KOPT-K1 (cell line): ENCODE results near the gene LARP6.
"Not testable (repeated sequence)": the region's sequence is repeated elsewhere in the genome, so short reads cannot be mapped to it uniquely, and the experiment has no call there.

Experiments used
- H3K27ac ChIP-seq: fragments of 200-600 bp; sonication (generic); 2 replicates; pipeline ENCODE4 v1.5.1; 2016; ENCODE audit warnings: antibody characterized with exemption, mild to moderate bottlenecking, low read depth, low read length; ENCODE audit not compliant: poor library complexity, severe bottlenecking
- H3K36me3 ChIP-seq: fragments of 200-600 bp; sonication (generic); 2 replicates; pipeline ENCODE4 v1.5.1; 2017; ENCODE audit warnings: antibody characterized with exemption, mild to moderate bottlenecking, low read length, moderate library complexity; ENCODE audit not compliant: insufficient read depth
- H3K9me3 ChIP-seq: fragments of 200-600 bp; sonication (generic); 2 replicates; pipeline ENCODE4 v1.5.1; 2017; ENCODE audit warnings: antibody characterized with exemption, low read length, mild to moderate bottlenecking; ENCODE audit not compliant: insufficient read depth, poor library complexity, severe bottlenecking

LARP6 gene

GRCh38 chr15:70853973-70854665, at the start of gene LARP6:
Gene LARP6, minus strand, starts transcription at chr15:70854157. Its CDS starts 69 bp downstream, at chr15:70854088.
- no peaks in the 10 kb centered on the region for H3K9me3 ChIP-seq
- H3K27ac ChIP-seq: no peak within 1 kb of the TSS
- no peaks in the 10 kb centered on the region for H3K36me3 ChIP-seq

DNA sequence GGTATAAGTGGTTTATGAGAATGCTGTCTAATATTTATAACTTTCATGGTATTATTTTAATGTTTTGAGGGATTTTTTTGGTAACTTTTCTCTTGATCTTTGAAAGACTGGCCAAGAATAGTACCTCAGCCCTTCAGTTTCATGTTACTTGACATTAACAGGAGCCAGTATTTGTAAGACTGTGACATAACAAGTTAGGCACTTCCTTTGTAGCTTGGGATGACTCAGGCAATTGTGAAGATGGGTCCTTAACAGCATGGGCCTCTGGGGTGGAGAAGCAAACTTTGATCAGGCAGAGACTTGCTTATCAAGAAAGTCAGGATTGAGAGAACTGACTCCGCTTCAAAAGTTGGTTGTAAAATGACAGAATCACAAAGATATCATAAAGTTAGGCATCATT, 48.1 kb upstream of the LARP6 start:
- Histone ChIP-seq H3K9me3 (no peaks in the 10 kb centered on the region), H3K36me3 (no peaks in the 10 kb centered on the region), H3K27ac (no peak overlapping the region)

DNA sequence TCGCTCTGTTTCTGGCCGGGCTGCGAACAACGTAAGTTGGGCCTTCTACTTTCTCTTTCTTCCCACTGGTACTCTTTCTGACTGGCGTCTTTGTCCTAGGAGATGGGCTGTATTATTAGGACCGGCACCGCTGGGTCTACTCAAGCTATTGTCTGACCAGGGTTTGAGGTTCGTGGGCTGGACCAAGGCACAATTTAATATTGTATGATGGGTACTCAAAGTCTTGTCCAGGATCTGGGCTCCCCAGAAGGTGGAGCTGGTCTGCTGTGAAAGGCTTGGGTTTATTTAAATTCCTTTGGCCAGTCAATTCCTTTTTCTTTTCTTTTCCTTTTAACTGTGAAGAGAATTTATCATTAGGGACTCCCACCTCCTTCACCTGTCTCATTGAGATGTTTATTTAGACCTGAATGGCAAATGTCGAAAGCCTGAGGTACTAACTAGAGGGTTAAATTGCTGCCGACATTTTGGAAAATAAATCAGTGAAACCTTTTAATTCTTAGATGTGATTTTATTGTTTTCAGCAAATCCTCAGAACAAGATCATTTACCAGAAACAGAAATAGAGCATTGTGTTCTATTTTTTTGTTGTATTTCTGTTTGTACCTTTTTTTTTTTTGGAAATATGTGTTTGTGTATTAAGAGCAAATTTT, 39.1 kb upstream of the LARP6 start:
- Histone ChIP-seq H3K27ac (no peak overlapping the region), H3K9me3 (no peaks in the 10 kb centered on the region), H3K36me3 (no peaks in the 10 kb centered on the region)

DNA sequence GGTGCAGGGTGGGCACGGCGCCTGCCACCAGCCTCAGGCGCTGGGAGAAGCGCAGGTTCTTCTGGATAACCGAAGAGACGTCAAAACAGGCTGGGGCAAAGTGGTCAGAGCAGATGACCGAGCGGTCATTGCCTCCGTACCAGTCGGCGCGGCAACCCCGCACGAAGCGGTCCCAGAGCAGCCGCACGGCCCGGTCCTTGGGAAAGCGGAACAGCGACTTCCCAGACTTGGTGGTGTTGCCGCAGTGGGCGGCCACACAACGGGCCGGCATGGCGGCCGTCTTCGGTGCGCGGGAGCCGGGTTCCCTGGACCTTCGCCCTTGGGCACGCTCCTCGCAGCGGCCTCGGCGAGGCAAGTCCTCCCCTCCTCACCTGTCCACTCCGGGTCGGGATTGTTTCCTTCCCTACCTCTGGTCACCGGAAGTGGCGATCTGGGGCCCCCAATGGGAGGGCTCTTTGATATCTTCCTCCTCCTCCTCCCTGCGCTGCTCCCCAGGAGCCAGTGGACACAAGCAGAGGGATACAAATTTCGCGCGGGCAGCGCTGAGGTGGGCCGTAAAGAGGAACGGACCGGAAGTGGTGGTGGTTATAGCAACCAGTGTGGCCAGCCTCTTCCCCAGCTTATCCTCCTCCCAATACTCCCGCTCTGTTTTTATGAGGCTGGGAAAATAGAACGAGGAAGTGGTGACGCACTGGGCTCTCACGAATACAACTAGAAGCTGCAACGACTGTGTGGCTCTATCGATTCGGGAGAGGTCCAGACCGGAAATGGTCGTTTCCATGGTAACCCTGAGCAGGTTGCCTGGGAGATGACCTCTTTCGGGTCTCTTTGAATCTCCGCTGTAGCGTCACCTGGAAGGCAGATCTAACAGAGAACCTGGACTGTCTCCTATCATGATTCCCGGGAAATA, 38.3 kb upstream of the LARP6 start, which contains the start of the genes LRRC49 and THAP10:
Gene LRRC49, plus strand, starts transcription at position 825 of the 910 bp plus-strand sequence. Its CDS starts 69 bp downstream, at position 894.
Gene THAP10, minus strand, starts transcription at position 432 of the 910 bp plus-strand sequence. Its CDS starts 161 bp downstream, at position 271.
- H3K9me3 ChIP-seq: no peaks in the 10 kb centered on the region
- H3K36me3 ChIP-seq: no peaks in the 10 kb centered on the region
- H3K27ac ChIP-seq: no peak within 1 kb of the TSS

GRCh38 chr15:70882361-70882760, 28.4 kb upstream of the LARP6 start:
- no peaks in the 10 kb centered on the region for H3K9me3 ChIP-seq
- no peak overlapping the region for H3K27ac ChIP-seq
- no peaks in the 10 kb centered on the region for H3K36me3 ChIP-seq

DNA sequence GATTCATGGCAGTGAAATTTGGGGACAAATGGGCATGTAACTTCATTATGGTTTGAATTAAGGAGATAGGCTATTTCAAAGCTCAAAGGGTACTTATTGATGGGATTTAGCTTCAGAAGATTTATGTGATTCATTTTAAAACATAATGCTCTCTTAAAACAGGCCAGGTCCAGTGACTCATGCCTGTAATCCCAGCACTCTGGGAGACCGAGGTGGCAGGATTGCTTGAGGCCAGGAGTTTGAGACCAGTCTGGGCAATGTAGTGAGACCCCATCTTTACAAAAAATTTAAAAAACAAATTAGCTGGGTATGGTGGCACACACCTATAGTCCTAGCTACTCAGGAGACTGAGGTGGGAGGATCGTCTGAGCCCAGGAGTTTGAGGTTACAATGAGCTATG, 26.8 kb upstream of the LARP6 start:
- Histone ChIP-seq H3K36me3 (no peaks in the 10 kb centered on the region), H3K27ac (no peak overlapping the region), H3K9me3 (no peaks in the 10 kb centered on the region)

DNA sequence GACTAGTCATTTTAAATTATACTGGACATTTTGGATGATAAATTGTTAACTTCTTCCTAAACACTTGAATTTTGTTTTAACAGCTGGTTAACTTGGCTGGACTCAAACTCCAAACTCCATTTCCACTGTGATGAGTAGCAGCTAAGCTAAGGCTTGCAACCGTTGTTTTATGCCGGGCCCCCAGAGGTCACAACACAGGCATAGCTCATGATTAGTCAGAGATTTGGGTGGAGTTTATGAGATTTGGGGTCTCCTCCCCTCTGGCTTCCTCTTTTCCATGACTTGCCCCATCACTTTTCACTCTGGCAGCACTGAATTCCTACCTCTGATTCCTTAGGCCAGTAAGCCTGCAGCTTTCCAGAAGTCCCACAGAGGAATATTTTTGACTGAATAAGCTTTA, 25.4 kb upstream of the LARP6 start:
- no peaks in the 10 kb centered on the region for H3K36me3 ChIP-seq

DNA sequence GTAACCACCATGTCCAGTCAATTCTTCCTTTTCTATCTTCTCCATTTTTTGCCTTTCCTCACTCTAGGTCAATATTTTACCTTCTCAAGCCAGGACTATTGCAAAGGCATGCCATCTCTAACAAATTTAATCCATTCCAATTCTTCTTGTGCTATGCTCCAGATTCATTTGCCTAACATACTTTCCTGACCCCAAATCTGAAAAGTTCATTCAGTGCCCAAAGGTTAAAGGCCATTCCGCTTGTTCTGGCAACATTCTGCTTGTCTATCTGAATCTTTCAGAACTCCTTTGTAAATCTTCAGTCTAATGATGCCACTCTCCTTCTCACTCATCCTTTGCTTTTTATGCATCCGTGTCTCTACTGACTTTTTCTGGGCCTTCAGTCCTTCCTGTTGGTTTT, 22.7 kb upstream of the LARP6 start:
- Histone ChIP-seq H3K27ac (no peak overlapping the region), H3K36me3 (no peaks in the 10 kb centered on the region), H3K9me3 (no peaks in the 10 kb centered on the region)

More for the DNA sequence above, 25.4 kb upstream of the LARP6 start:
- Histone ChIP-seq H3K27ac (no peak overlapping the region), H3K9me3 (no peaks in the 10 kb centered on the region)

DNA sequence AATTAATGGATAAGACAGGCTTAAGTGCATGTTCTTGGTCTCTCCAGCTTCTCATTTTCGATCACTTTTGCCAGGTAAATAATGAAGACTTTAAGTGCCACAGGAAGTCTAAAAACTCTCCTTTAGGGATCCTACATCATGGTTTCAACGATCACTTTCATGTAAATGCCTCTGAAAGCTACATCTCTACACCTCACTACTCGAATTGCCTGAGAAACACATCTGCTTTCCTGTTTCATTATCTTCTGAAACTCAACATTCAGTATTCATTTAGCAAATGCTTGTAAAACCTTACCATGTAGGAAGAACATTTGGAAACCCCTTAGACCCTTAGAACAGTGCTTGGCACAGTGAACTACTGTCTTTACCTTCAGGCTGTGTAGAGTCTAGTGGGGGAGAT, 22.1 kb upstream of the LARP6 start:
- H3K36me3 ChIP-seq: no peaks in the 10 kb centered on the region
- H3K9me3 ChIP-seq: no peaks in the 10 kb centered on the region
- no peak overlapping the region for H3K27ac ChIP-seq

DNA sequence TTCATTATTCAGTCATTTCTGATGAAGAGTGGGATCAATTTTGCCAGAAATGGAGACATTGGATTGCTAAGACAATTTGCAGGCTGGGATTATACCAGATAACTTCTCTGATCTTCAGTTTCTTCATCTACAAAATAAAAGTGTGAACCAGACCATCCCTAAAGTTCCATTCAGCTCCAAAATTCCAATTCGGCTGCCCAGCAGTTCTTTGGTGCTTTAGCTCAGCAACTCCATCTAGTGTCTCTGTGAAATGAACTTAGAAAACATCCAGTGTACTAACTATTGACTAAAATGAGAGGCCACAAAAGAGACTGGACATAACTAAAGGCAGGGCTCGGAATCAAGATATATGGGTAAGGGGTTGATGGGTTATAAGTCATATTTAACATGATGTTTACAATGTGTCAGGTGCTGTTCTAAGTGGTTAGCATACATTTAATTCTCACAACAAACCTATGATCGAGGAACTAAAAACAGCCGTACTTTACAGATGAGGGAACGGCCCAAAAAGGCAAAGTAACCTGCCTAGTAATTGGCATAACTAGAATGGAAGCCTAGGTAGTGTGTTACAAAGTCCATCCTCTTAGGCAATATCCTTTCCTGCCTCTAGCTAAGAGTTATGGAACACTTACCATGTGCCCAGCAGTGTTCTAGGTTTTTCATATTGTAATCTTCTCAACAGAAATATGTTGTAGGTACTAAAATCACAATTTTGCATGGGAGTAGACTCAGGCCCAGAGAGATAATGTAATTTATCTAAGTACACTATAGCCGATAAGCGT, 21.2 kb upstream of the LARP6 start:
- Histone ChIP-seq H3K27ac (no peak overlapping the region), H3K9me3 (no peaks in the 10 kb centered on the region), H3K36me3 (no peaks in the 10 kb centered on the region)

DNA sequence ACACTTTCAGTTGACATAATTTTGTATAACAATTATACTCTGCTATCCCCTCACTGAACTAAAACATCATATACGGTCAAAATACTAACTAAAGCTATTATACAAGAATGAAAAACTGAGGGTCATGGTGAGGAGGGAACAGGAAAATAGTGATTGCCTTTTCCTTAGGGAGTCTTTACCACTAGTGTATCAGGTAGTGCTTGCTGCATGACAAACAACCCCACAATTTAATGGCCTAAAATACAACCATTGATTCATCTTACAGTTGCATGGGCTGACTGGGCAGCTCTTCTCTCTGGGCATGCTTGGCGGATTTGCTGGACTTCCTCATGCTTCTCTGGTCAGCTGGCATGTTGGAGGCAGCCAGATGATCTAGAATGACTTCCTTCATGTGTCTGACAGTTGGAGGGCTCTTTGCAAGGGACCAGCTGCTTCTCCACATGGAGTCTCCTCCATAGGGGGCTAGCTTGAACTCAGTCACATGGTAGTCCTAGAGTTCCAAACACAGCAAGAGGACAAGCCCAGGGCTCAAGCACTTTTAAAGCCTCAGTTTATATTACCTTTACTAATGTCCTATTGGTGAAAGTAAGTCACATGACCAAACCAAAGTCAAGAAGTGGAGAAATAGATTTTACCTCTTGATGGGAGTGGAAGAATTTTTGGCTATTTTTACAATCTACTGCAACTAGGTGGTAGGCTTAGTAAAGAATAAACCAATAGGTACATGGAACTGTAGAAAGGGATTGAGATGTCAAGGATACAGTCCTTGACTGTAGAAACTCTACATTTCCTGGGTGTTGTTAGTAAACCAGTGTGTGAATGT, 19.5 kb upstream of the LARP6 start:
- H3K9me3 ChIP-seq: no peaks in the 10 kb centered on the region
- H3K27ac ChIP-seq: no peak overlapping the region
- no peaks in the 10 kb centered on the region for H3K36me3 ChIP-seq

DNA sequence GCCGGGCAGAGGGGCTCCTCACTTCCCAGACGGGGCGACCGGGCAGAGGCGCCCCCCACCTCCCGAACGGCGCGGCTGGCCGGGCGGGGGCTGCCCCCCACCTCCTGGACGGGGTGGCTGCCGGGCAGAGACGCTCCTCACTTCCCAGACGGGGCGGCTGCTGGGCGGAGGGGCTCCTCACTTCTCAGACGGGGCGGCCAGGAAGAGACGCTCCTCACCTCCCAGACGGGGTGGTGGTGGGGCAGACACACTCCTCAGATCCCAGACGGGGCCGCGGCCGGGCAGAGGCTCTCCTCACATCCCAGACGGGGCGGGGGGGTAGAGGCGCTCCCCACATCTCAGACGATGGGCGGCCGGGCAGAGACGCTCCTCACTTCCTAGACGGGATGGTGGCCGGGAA, 17.5 kb upstream of the LARP6 start:
- not testable (repeated sequence) for H3K27ac ChIP-seq, H3K9me3 ChIP-seq, H3K36me3 ChIP-seq

- Histone ChIP-seq H3K36me3 (no peaks in the 10 kb centered on the region), H3K9me3 (no peaks in the 10 kb centered on the region), H3K27ac (no peak overlapping the region)
Observed at GRCh38 chr15:70870051-70870450, 16.1 kb upstream of the LARP6 start.

DNA sequence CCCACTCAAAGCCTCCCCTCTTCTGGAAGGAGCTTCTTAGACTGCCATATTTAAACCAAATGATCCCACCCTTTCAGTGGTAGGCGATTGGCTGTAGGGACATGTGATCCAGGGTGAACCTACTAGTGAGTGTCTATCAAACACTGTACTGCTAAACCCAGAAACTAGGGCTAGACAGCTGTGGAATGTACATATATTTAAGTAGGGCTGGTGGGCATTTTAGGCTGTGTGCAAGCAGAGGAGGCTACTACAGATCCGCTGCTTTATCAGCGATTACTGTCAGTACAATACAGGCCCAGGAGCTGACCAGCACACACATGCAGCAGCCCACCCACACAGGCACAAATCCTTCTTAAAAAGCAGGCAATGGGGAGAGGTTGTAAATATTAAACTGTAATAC, 15.4 kb upstream of the LARP6 start:
- H3K27ac ChIP-seq: no peak overlapping the region

More for the DNA sequence above, 15.4 kb upstream of the LARP6 start:
- no peaks in the 10 kb centered on the region for H3K36me3 ChIP-seq
- no peaks in the 10 kb centered on the region for H3K9me3 ChIP-seq
